DMS114 treated with DMSO at 0.1 percent for 48 hours (cell line): Measurements from ENCODE around the gene PEG3.

Source experiments
- DNase-seq: peaks from one replicate; lab custom pipeline; 2025; ENCODE audit not compliant: unreplicated experiment; lab: John Stamatoyannopoulos, UW

PEG3 gene

DNA sequence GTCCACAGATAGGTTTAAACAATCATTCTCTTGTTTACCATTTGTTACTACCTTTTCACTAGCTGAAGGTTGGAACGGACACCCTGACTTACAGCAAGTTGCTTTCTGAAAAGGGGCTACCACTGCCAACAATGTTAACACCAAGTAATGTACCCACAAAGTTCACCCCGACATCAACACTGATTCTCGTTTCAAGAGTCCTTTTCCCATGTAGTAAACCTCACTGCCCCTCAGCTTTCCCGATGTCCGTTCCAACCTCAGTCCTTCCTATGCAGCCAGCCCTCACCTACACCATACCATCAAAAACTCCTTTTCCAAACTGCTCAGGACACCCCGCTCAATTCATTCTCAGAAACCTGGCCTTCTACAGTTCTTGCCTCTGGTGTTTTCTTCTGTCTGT lies 29.0 kb downstream of the PEG3 start:
- no peak for DNase-seq

DNA sequence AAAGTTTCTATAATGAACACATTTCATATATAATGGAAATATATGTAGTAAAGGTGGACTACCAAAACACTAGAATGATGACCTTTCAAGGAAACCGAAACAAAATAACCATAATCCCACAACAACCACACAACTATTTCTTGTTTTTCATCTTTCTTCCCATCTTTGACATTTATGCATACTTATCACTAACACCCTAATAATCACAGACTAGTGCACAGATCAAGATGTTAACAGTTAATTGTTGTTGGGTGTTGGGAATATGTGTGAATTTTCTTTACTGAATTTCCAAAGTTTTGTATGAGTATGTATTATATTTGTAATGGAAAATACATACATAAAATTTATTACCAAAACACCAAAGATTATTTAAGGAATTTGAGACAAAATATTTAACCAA lies 30.3 kb downstream of the PEG3 start:
- DNase-seq = no peak

DNA sequence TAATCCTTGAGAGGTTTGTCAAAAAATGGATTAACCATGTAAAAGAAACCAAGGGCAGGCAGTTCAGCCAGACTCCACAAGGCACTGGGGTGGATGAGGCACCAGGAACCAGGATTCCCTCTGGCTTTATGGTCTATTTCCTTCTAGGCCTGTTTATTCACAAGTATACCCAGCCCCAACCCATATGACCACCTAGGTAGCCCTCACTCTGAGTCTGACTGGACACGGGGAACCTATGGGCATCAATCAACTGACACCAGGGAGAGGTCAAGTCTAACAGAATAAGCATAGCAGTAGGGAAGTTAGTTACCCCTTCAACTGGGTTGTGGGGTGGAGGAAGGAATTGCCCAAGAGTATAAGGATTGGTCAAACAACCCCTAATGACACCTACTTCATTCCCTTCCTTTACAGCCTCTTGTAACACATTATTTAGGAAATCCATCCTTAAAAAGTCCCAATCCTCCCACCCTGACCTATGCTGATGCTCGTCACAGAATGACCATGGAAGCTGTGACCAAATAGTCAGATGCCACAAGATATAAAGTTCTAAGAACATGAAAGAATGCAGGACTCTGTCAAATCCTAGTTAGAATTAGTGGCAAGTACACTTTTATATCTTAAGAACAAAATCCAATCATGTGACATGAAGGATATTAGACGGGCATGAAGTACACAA lies 31.7 kb downstream of the PEG3 start:
- DNase-seq = no peak

DNA sequence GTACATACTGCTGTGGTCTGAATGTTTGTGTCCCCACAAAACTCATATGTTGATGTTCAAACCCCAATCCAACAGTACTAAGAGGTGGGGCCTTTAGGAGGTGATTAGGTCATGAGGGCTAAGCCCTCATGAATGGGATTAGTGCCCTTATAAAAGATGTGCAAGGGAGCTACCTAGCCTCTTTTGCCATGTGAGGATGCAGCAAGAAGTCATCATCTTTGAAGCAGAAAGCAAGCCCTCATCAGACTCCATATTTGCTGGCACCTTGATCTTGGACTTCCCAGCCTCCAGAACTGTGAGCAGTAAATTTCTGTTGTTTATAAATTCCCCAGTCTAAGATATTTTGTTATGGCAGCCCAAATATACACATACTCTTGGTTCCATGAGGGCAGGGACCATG lies 33.9 kb downstream of the PEG3 start:
- DNase-seq = no peak
